GM12878 (cell line): ENCODE measurements around the gene WNK2. TPM values are rescaled to one million over a fixed set of nuclear protein-coding genes. Genes with fewer than 3 reads are reported as not detected.

Experiments
- ATAC-seq: fragments of 200-7000 bp; cut with Tn5 transposase; 3 replicates; pipeline ENCODE4 v1.9.1; 2020; ENCODE audit warnings: mild to moderate bottlenecking, moderate library complexity
- BruUV-seq: library from RNA; stranded (reverse); fragments of 400-500 nt; replicated peaks from 2 replicates; lab custom pipeline; 2021; lab: Mats Ljungman, UMichigan
- CTCF ChIA-PET: fragments of 300-600 bp; sonication (Branson Sonifier 250); formaldehyde crosslinking; extraction: SDS; loops from one replicate; lab custom pipeline; 2021; ENCODE audit warnings: inconsistent platforms; lab: Yijun Ruan, JAX
- POLR2A ChIA-PET: fragments of 350-600 bp; formaldehyde crosslinking; extraction: SDS; loops from one replicate; lab custom pipeline; 2021; ENCODE audit warnings: inconsistent platforms; lab: Charles Lee
- RAD21 ChIA-PET: fragments of 300-600 bp; sonication (Branson Sonifier 250); formaldehyde crosslinking; loops from one replicate; lab custom pipeline; 2023; ENCODE audit warnings: antibody characterized with exemption; ENCODE audit not compliant: unreplicated experiment; lab: Charles Lee
- SMC1A ChIA-PET: fragments of 300-600 bp; sonication (Branson Sonifier 250); formaldehyde crosslinking; loops from one replicate; lab custom pipeline; 2023; ENCODE audit not compliant: unreplicated experiment, uncharacterized antibody; lab: Charles Lee
- DNase-seq: peaks from one replicate; pipeline ENCODE4 v3.0.0-alpha.2; 2011; ENCODE audit warnings: low read depth, low spot score
- FAIRE-seq: peaks from 3 replicates; lab custom pipeline; 2011; peaks lifted over from hg19 to GRCh38; lab: Jason Lieb, UNC
- H2AFZ ChIP-seq: 2 replicates; pipeline ENCODE4 v1.6.0; 2011; ENCODE audit warnings: low read depth, low read length, control low read depth; ENCODE audit not compliant: control insufficient read depth
- H3K27ac ChIP-seq: 2 replicates; pipeline ENCODE4 v1.5.1; 2011; ENCODE audit warnings: control low read depth; ENCODE audit not compliant: control insufficient read depth, insufficient read depth
- H3K27me3 ChIP-seq, 2 experiments: replicated peaks in 1 of 2; 2 replicates each; pipeline versions ENCODE4 v1.6.0 to v1.6.1; 2011; ENCODE audit warnings: low read length in 1 of 2; ENCODE audit not compliant: control insufficient read depth in 2 of 2, insufficient read depth in 2 of 2
- H3K36me3 ChIP-seq, 2 experiments: 2 replicates each; pipeline ENCODE4 v1.5.1; 2011; ENCODE audit warnings: low read length in 1 of 2; ENCODE audit not compliant: control insufficient read depth in 2 of 2, insufficient read depth in 2 of 2
- H3K4me1 ChIP-seq: 2 replicates; pipeline ENCODE4 v1.6.1; 2011; ENCODE audit warnings: mild to moderate bottlenecking, low read length, moderate library complexity, mixed read lengths; ENCODE audit not compliant: control insufficient read depth, insufficient read depth
- H3K4me2 ChIP-seq: 2 replicates; pipeline ENCODE4 v1.6.0; 2011; ENCODE audit warnings: control low read depth; ENCODE audit not compliant: control insufficient read depth, insufficient read depth
- H3K4me3 ChIP-seq: fragments of 200-600 bp; sonication (generic); 2 replicates; pipeline ENCODE4 v1.5.1; 2016
- H3K79me2 ChIP-seq: 2 replicates; pipeline ENCODE4 v1.6.0; 2011; ENCODE audit warnings: low read length; ENCODE audit not compliant: control insufficient read depth, insufficient read depth
- H3K9ac ChIP-seq: 2 replicates; pipeline ENCODE4 v1.8.0; 2011; ENCODE audit warnings: low read length, control low read depth, mixed read lengths; ENCODE audit not compliant: control insufficient read depth, insufficient read depth
- H3K9me3 ChIP-seq: replicated peaks from 3 replicates; pipeline ENCODE4 v1.5.1; 2011; ENCODE audit warnings: mild to moderate bottlenecking, low read length; ENCODE audit not compliant: control insufficient read depth, insufficient read depth
- H4K20me1 ChIP-seq: 2 replicates; pipeline ENCODE4 v1.6.0; 2011; ENCODE audit not compliant: control insufficient read depth, insufficient read depth
- BRCA1 ChIP-seq: IDR thresholded peaks from 2 replicates; pipeline ENCODE4 v1.6.1; 2011; ENCODE audit warnings: low read depth, low read length, improper control_type of control experiment
- CREB1 ChIP-seq: IDR thresholded peaks from 2 replicates; pipeline ENCODE4 v1.6.1; 2012; ENCODE audit warnings: low read depth, mild to moderate bottlenecking, inconsistent platforms
- JUNB ChIP-seq: IDR thresholded peaks from 2 replicates; pipeline ENCODE4 v1.6.1; 2016; ENCODE audit warnings: antibody characterized with exemption, mild to moderate bottlenecking
- POLR2AphosphoS2 ChIP-seq: IDR thresholded peaks from 2 replicates; pipeline ENCODE4 v1.6.1; 2011; ENCODE audit warnings: low read depth, mild to moderate bottlenecking, low read length, improper control_type of control experiment, moderate library complexity
- POU2F2 ChIP-seq: IDR thresholded peaks from 3 replicates; pipeline ENCODE4 v1.6.1; 2011; ENCODE audit warnings: low read depth, mild to moderate bottlenecking, low read length, borderline replicate concordance
- RAD21 ChIP-seq: IDR thresholded peaks from 2 replicates; pipeline ENCODE4 v1.6.1; 2011; ENCODE audit warnings: mild to moderate bottlenecking, low read depth, low read length, moderate library complexity; ENCODE audit not compliant: insufficient read depth
- SIX5 ChIP-seq: IDR thresholded peaks from 2 replicates; pipeline ENCODE4 v1.6.1; 2011; ENCODE audit warnings: mild to moderate bottlenecking, low read depth, low read length, moderate library complexity; ENCODE audit not compliant: severe bottlenecking
- SMC3 ChIP-seq: IDR thresholded peaks from 2 replicates; pipeline ENCODE4 v1.6.1; 2011; ENCODE audit warnings: low read length, improper control_type of control experiment, borderline replicate concordance
- YY1 ChIP-seq: IDR thresholded peaks from 2 replicates; pipeline ENCODE4 v1.6.1; 2011; ENCODE audit warnings: low read depth, mild to moderate bottlenecking, low read length
- WGBS: methylation state at CpG from one replicate; pipeline ENCODE4 v1.1.6; 2016; ENCODE audit warnings: low lambda C conversion rate; ENCODE audit not compliant: insufficient replicate concordance, insufficient coverage; ENCODE audit errors: missing lambda C conversion rate; 5-methylcytosine and 5-hydroxymethylcytosine counted together
- in situ Hi-C: fragments of 300-500 bp; cut with MboI; formaldehyde crosslinking; loops from 9 replicates; pipeline ENCODE4 v1.14.3; 2018; ENCODE audit warnings: mixed read lengths
- intact Hi-C: fragments of 100-400 bp; cut with micrococcal nuclease; formaldehyde crosslinking; loops from one replicate; pipeline ENCODE4 v1.14.2; 2022; ENCODE audit not compliant: unreplicated experiment
- polyA plus RNA-seq, 11 experiments: library from polyadenylated mRNA; depleted of rRNA in 4 of 11; unstranded in 6 of 11; stranded (reverse) in 5 of 11; fragments of >200 nt; fragmentation: Nextera tagmentation in 4 of 11; fragmentation: Illumina TruSeq in 1 of 11; extraction: Ambion mirVana in 4 of 11; extraction: Trizol in 1 of 11; gene quantifications; 1 replicate in 1 of 11; 2 replicates in 10 of 11; pipeline versions ENCODE4 v1.2.1 to v1.2.3, GENCODE V29; 2011 to 2016; ENCODE audit warnings: inconsistent platforms in 2 of 11, missing spikeins in 2 of 11, low read depth in 1 of 11
- total RNA-seq, 4 experiments: library from RNA; depleted of rRNA in 3 of 4; stranded (reverse); fragments of >200 nt in 3 of 4; fragmentation: Illumina TruSeq in 1 of 4; extraction: Trizol in 1 of 4; gene quantifications; 2 replicates each; pipeline versions ENCODE4 v1.2.1 to v1.2.3, GENCODE V29; 2013 to 2021
- TF ChIP-seq, protein P1 (sequence below): fragments of 450-650 bp; IDR thresholded peaks from 2 replicates; pipeline ENCODE4 v1.6.1; 2017; ENCODE audit warnings: mild to moderate bottlenecking
- TF ChIP-seq, protein P2 (sequence below), 3 experiments: IDR thresholded peaks in 2 of 3; conservative IDR thresholded peaks in 1 of 3; 2 replicates each; pipeline ENCODE4 v1.5.1; 2011; ENCODE audit warnings: low read depth in 3 of 3, low read length in 3 of 3, mild to moderate bottlenecking in 3 of 3, control low read depth in 2 of 3, moderate library complexity in 2 of 3, inconsistent platforms in 1 of 3, mixed read lengths in 1 of 3; ENCODE audit not compliant: control insufficient read depth in 2 of 3, insufficient read depth in 1 of 3; ENCODE audit errors: extremely low read depth in 1 of 3
- TF ChIP-seq, protein P3 (sequence below): fragments of 150-350 bp; IDR thresholded peaks from 2 replicates; pipeline ENCODE4 v1.6.1; 2014; ENCODE audit warnings: mild to moderate bottlenecking, low read depth, low read length

The WNK2 gene
- total and polyA plus RNA-seq, 10 of the 15 experiments (the other 5 are each of a cell fraction or from before 2014, with no cell fraction given), result 0.15 TPM; not detected in 9

DNA sequence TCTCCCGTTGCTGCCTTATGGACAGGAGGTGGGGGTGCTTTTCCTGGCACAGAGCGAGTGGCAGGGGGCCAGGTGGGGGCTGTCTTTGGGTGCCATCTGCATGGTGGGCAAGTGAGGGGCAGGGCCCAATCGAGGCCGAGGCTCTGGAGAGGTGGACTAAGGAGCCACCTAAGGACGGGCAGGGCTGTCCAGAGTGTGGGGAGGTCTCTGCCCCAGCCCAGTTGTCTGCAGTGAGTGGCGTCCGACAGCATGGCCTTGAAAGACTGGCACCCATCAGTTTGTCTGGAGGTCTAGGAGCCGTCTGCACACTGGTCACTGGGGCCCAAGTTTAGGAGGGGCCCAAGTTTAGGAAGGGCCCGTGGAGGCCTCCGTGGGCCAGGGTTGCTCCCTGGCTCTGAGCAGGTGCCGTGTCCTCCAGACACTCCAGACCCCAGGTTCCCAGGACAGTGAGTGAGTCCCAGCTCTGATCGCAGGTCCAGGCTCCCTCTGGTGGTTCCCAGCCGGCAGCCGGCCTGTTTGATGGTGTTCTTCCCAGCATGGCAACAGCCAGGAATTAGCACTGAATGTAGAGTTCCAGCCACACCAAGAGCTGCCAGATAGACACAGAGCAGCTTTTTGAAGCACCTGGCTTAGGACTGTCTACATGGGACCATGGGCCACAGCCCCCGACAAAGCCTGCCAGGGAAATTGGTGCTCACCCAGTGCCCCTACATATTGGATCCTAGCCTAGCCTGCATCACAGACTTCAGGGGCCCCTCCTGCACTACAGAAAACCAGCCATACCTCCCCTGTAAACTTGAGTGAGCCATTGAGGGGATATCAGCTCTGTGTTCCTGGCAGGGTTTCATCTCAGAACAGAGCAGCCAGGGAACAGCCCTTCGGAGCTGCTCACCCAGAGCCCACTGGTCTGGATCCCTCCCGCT is 120.9 kb downstream of the WNK2 start:
- SMC1A ChIA-PET, result no interaction called here
- TF ChIP-seq, protein P1, sequence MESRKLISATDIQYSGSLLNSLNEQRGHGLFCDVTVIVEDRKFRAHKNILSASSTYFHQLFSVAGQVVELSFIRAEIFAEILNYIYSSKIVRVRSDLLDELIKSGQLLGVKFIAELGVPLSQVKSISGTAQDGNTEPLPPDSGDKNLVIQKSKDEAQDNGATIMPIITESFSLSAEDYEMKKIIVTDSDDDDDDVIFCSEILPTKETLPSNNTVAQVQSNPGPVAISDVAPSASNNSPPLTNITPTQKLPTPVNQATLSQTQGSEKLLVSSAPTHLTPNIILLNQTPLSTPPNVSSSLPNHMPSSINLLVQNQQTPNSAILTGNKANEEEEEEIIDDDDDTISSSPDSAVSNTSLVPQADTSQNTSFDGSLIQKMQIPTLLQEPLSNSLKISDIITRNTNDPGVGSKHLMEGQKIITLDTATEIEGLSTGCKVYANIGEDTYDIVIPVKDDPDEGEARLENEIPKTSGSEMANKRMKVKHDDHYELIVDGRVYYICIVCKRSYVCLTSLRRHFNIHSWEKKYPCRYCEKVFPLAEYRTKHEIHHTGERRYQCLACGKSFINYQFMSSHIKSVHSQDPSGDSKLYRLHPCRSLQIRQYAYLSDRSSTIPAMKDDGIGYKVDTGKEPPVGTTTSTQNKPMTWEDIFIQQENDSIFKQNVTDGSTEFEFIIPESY, result no peak
- TF ChIP-seq CREB1, result no peak
- TF ChIP-seq YY1, result no peak
- no peak for TF ChIP-seq JUNB
- no peak for TF ChIP-seq POU2F2
- TF ChIP-seq, protein P2, sequence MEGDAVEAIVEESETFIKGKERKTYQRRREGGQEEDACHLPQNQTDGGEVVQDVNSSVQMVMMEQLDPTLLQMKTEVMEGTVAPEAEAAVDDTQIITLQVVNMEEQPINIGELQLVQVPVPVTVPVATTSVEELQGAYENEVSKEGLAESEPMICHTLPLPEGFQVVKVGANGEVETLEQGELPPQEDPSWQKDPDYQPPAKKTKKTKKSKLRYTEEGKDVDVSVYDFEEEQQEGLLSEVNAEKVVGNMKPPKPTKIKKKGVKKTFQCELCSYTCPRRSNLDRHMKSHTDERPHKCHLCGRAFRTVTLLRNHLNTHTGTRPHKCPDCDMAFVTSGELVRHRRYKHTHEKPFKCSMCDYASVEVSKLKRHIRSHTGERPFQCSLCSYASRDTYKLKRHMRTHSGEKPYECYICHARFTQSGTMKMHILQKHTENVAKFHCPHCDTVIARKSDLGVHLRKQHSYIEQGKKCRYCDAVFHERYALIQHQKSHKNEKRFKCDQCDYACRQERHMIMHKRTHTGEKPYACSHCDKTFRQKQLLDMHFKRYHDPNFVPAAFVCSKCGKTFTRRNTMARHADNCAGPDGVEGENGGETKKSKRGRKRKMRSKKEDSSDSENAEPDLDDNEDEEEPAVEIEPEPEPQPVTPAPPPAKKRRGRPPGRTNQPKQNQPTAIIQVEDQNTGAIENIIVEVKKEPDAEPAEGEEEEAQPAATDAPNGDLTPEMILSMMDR (IDR thresholded peaks at IDR 0.05 in 2 of 3, conservative IDR thresholded peaks at IDR 0.05 in 1 of 3; ENCODE audit: control insufficient read depth in 2 of 3, extremely low read depth in 1 of 3, insufficient read depth in 1 of 3, low read depth in 3 of 3, low read length in 3 of 3), result peak; percentile 46 to 61 (median 49); a peak in 5 of 6 replicates
- no peak for TF ChIP-seq POLR2AphosphoS2
- TF ChIP-seq RAD21, result peak; percentile 49
- TF ChIP-seq, protein P3, sequence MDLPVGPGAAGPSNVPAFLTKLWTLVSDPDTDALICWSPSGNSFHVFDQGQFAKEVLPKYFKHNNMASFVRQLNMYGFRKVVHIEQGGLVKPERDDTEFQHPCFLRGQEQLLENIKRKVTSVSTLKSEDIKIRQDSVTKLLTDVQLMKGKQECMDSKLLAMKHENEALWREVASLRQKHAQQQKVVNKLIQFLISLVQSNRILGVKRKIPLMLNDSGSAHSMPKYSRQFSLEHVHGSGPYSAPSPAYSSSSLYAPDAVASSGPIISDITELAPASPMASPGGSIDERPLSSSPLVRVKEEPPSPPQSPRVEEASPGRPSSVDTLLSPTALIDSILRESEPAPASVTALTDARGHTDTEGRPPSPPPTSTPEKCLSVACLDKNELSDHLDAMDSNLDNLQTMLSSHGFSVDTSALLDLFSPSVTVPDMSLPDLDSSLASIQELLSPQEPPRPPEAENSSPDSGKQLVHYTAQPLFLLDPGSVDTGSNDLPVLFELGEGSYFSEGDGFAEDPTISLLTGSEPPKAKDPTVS, result no peak
- no peak for TF ChIP-seq SIX5
- TF ChIP-seq SMC3, result peak; percentile 56; the same call in 1 of the 2 replicates
- no peak for TF ChIP-seq BRCA1
- in situ Hi-C loops (loop anchor here (5.0 to 10.0 kb wide), 3 partner anchors 143 to 350 kb away; no protein-coding TSS in a partner anchor), intact Hi-C loops (no loop called here)
- DNase-seq, result no peak
- no peak for FAIRE-seq
- CTCF ChIA-PET, result interaction anchor here (0.6 to 2.1 kb wide), 3 partner anchors 196 to 924 kb away, joined by 3 to 5 read pairs (median 5); no protein-coding TSS in a partner anchor
- Histone ChIP-seq H3K27ac (no peak overlapping the region), H3K9me3 (no peaks in the 10 kb centered on the region), H3K9ac (no peak overlapping the region), H4K20me1 (no peaks in the 10 kb centered on the region), H3K4me1 (no peaks in the 10 kb centered on the region), H3K27me3 (no peaks in the 10 kb centered on the region), H3K36me3 (no peaks in the 10 kb centered on the region), H3K4me3 (no peak overlapping the region), H3K4me2 (no peak overlapping the region), H2AFZ (no peak overlapping the region), H3K79me2 (no peaks in the 10 kb centered on the region)
- RAD21 ChIA-PET, result interaction anchor here (0.8 kb wide), 1 partner anchor 195 kb away, joined by 3 read pairs; no protein-coding TSS in a partner anchor
- peak; percentile 68 for ATAC-seq
- 9% methylated on average over 17 of the region's 17 CpGs for WGBS
- BruUV-seq, result no TSS peak
- POLR2A ChIA-PET, result no interaction called here
